Mesendoderm (in vitro differentiated cells): Measurements from ENCODE around the gene CCBE1.

Source experiments
- DNase-seq: peaks from one replicate; pipeline ENCODE4 v3.0.0; 2013
- H2AK5ac ChIP-seq: 2 replicates; pipeline ENCODE4 v1.6.1; 2013; ENCODE audit warnings: low read length, inconsistent platforms
- H2BK120ac ChIP-seq: 2 replicates; pipeline ENCODE4 v1.6.1; 2013; ENCODE audit warnings: low read depth, mild to moderate bottlenecking, low read length, moderate library complexity, mixed read lengths
- H2BK15ac ChIP-seq: replicated peaks from 2 replicates; pipeline ENCODE4 v1.6.1; 2013; ENCODE audit warnings: low read depth, mild to moderate bottlenecking, moderate library complexity
- H2BK5ac ChIP-seq: 2 replicates; pipeline ENCODE4 v1.6.1; 2013; ENCODE audit warnings: low read length, inconsistent platforms
- H3K18ac ChIP-seq: 2 replicates; pipeline ENCODE4 v1.6.1; 2013; ENCODE audit warnings: mild to moderate bottlenecking, low read length, mixed read lengths
- H3K23ac ChIP-seq: one replicate; pipeline ENCODE4 v1.6.1; 2013; ENCODE audit warnings: low read length
- H3K27ac ChIP-seq: 2 replicates; pipeline ENCODE4 v1.5.1; 2013; ENCODE audit warnings: low read depth, mild to moderate bottlenecking, inconsistent platforms, low read length, moderate library complexity
- H3K27me3 ChIP-seq: 2 replicates; pipeline ENCODE4 v1.6.1; 2013; ENCODE audit warnings: low read length, control low read depth, mild to moderate bottlenecking, inconsistent platforms; ENCODE audit not compliant: insufficient read depth, poor library complexity
- H3K36me3 ChIP-seq: 2 replicates; pipeline ENCODE4 v1.6.1; 2013; ENCODE audit warnings: low read length, inconsistent platforms; ENCODE audit not compliant: control insufficient read depth, insufficient read depth
- H3K4ac ChIP-seq: one replicate; pipeline ENCODE4 v1.6.1; 2013; ENCODE audit warnings: low read depth, mild to moderate bottlenecking, low read length, moderate library complexity
- H3K4me1 ChIP-seq: 2 replicates; pipeline ENCODE4 v1.6.1; 2013; ENCODE audit warnings: low read depth, low read length, inconsistent platforms; ENCODE audit not compliant: control insufficient read depth
- H3K4me2 ChIP-seq: 2 replicates; pipeline ENCODE4 v1.6.1; 2013; ENCODE audit warnings: low read length
- H3K4me3 ChIP-seq: 2 replicates; pipeline ENCODE4 v1.5.1; 2013; ENCODE audit warnings: mild to moderate bottlenecking, low read length
- H3K56ac ChIP-seq: one replicate; pipeline ENCODE4 v1.6.1; 2013; ENCODE audit warnings: low read length
- H3K79me1 ChIP-seq: 2 replicates; pipeline ENCODE4 v1.6.1; 2013; ENCODE audit warnings: low read length, inconsistent platforms
- H3K79me2 ChIP-seq: 2 replicates; pipeline ENCODE4 v1.6.1; 2013; ENCODE audit warnings: mild to moderate bottlenecking, low read length; ENCODE audit not compliant: control insufficient read depth, insufficient read depth
- H3K9ac ChIP-seq: 2 replicates; pipeline ENCODE4 v1.6.1; 2013; ENCODE audit warnings: low read length, inconsistent platforms
- H4K5ac ChIP-seq: one replicate; pipeline ENCODE4 v1.6.1; 2013; ENCODE audit warnings: low read length
- H4K8ac ChIP-seq: one replicate; pipeline ENCODE4 v1.6.1; 2013; ENCODE audit warnings: low read depth, mild to moderate bottlenecking, control low read depth, low read length, moderate library complexity
- WGBS: extraction: QIAGEN DNeasy Blood & Tissue Kit; methylation state at CpG from one replicate; pipeline ENCODE4 v1.1.7; 2013; ENCODE audit warnings: low lambda C conversion rate, missing lambda C conversion rate; ENCODE audit not compliant: insufficient coverage; ENCODE audit errors: extremely low coverage; 5-methylcytosine and 5-hydroxymethylcytosine counted together

The CCBE1 gene

DNA sequence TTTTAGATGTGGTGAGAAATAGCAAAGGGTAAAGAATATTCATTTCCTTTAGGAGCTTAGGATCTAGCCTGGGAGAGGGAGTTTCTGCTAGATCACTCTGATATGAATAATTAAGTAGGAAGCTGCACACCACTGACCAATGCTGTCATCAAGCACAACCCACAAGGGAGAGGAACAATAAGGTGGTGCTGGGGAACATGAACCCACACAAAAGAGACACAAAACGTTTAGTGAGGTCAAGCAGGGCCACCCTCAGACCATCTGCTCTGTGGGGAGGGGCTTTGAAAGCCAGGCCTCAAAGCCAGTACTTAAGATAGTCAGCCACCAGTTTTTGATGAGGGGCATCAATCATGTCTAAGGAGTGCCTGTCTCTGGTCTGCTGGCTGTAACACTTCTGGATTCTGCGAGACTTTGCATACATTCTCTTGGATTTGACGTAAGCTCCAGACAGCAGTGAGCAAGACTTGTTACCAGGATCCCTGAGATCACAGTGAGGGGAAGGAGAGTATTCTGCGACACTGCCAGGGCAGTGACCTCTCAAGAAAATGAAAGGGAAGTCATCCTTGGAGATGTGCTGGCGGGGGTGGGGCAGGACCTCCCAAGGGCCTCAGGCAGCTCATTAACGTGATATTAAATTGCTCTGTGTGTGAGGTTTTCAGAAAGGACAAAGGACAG, 127.0 kb downstream of the CCBE1 start:
- Histone ChIP-seq H2BK5ac (no peak overlapping the region), H2AK5ac (no peak overlapping the region), H4K8ac (no peak overlapping the region), H3K36me3 (no peaks in the 10 kb centered on the region), H3K9ac (no peak overlapping the region), H3K4me2 (no peak overlapping the region), H3K27ac (no peak overlapping the region), H3K79me1 (no peaks in the 10 kb centered on the region), H3K27me3 (no peaks in the 10 kb centered on the region), H3K18ac (no peak overlapping the region), H4K5ac (no peak overlapping the region), H3K4me1 (no peaks in the 10 kb centered on the region), H2BK15ac (no peak overlapping the region), H3K56ac (no peak overlapping the region), H3K79me2 (no peaks in the 10 kb centered on the region), H2BK120ac (no peak overlapping the region), H3K4ac (no peak overlapping the region), H3K23ac (no peak overlapping the region), H3K4me3 (no peak overlapping the region)
- WGBS = no CpG with 5 or more reads among the region's 6 CpGs
- no peak for DNase-seq

- no peak overlapping the region for H3K27ac ChIP-seq
- H3K79me2 ChIP-seq = no peaks in the 10 kb centered on the region
- no peaks in the 10 kb centered on the region for H3K36me3 ChIP-seq
- H3K4me2 ChIP-seq = no peak overlapping the region
- DNase-seq = no peak
- no peak overlapping the region for H3K23ac ChIP-seq
- no peak overlapping the region for H2BK15ac ChIP-seq
- H4K5ac ChIP-seq = no peak overlapping the region
- H4K8ac ChIP-seq = no peak overlapping the region
- no peak overlapping the region for H3K9ac ChIP-seq
- no peak overlapping the region for H2BK120ac ChIP-seq
- H3K18ac ChIP-seq = no peak overlapping the region
- no peaks in the 10 kb centered on the region for H3K27me3 ChIP-seq
- H2AK5ac ChIP-seq = no peak overlapping the region
- H2BK5ac ChIP-seq = no peak overlapping the region
- no CpG with 5 or more reads among the region's 1 CpG for WGBS
- H3K79me1 ChIP-seq = no peaks in the 10 kb centered on the region
- no peak overlapping the region for H3K4ac ChIP-seq
- no peaks in the 10 kb centered on the region for H3K4me1 ChIP-seq
- H3K4me3 ChIP-seq = no peak overlapping the region
- H3K56ac ChIP-seq = no peak overlapping the region
Observed at GRCh38 chr18:59569390-59569791, 127.8 kb downstream of the CCBE1 start.

DNA sequence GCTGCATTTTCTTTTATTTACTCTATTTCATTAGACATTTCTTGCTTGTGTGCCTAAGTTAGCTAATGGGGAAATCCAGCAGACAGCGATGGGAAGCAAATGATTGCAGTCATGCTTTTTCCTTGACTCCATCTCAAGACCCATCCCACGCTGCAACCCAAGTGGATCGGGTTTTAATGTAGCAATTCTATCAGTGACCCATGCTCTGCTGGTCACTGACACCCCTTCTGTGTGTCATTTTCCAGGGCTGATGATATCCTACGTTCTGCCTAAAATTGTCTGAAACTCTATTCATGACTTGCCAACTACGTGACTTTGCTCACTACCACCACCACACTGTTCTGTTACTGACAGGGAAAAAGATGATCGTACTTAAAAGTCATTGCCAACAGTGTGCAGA, 129.8 kb downstream of the CCBE1 start:
- DNase-seq = no peak
- Histone ChIP-seq H2AK5ac (no peak overlapping the region), H3K23ac (no peak overlapping the region), H3K56ac (no peak overlapping the region), H2BK15ac (no peak overlapping the region), H3K27me3 (no peaks in the 10 kb centered on the region), H3K4me2 (no peak overlapping the region), H3K18ac (no peak overlapping the region), H3K27ac (no peak overlapping the region), H2BK120ac (no peak overlapping the region), H3K4me1 (no peaks in the 10 kb centered on the region), H3K4me3 (no peak overlapping the region), H3K4ac (no peak overlapping the region), H2BK5ac (no peak overlapping the region), H4K8ac (no peak overlapping the region), H3K79me1 (no peaks in the 10 kb centered on the region), H3K36me3 (no peaks in the 10 kb centered on the region), H3K79me2 (no peaks in the 10 kb centered on the region), H4K5ac (no peak overlapping the region), H3K9ac (no peak overlapping the region)
- no CpG with 5 or more reads among the region's 6 CpGs for whole genome bisulfite sequencing

DNA sequence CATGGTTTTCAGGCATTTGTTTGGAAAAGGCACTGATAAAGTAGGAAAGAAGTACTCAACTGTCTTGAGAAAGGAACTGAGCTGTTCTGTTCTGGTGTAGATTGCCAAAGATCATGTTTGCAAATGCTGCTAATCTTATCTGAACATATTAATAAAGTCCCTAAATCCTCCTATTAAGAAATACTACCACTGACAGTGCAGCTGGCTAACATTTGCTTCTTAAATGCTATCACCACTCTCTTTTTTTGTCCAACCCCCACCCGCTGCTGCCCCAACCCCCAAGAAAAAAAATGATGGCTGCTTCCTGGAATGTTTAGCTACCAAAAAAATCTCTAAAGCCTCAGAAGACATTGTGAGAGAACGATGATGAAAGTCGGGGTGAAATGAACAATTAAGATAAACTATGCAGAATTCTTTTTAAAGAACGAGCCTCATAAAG, 130.7 kb downstream of the CCBE1 start:
- no peaks in the 10 kb centered on the region for H3K27me3 ChIP-seq
- no peak overlapping the region for H3K56ac ChIP-seq
- H4K8ac ChIP-seq = no peak overlapping the region
- H3K4me1 ChIP-seq = no peaks in the 10 kb centered on the region
- no peaks in the 10 kb centered on the region for H3K79me1 ChIP-seq
- no peak overlapping the region for H3K27ac ChIP-seq
- H3K18ac ChIP-seq = no peak overlapping the region
- H3K4me2 ChIP-seq = no peak overlapping the region
- H3K79me2 ChIP-seq = no peaks in the 10 kb centered on the region
- no peak overlapping the region for H2BK120ac ChIP-seq
- no peak overlapping the region for H3K23ac ChIP-seq
- H2BK15ac ChIP-seq = no peak overlapping the region
- no peak overlapping the region for H3K4ac ChIP-seq
- H2AK5ac ChIP-seq = no peak overlapping the region
- no peak for DNase-seq
- WGBS = no CpG with 5 or more reads among the region's 4 CpGs
- no peak overlapping the region for H3K4me3 ChIP-seq
- no peak overlapping the region for H3K9ac ChIP-seq
- H2BK5ac ChIP-seq = no peak overlapping the region
- H4K5ac ChIP-seq = no peak overlapping the region
- H3K36me3 ChIP-seq = no peaks in the 10 kb centered on the region

DNA sequence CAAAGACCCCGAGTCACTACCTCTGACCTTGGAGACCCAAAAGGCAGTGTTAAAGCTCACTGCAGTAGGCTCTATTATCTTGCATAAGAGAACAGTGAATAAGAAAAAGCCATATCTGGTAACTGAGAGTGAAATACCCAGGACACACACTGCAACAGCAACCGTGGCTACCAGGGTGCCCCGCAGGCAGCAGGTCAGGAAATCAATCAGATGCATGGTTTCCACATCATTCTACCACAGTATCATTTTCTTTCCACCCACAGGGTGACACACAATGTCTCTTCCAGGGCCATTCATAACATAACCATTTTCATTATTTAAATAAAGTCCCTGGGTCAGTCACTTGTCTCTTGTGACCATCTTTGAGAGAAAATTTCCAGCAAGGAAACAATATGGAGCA, 131.3 kb downstream of the CCBE1 start:
- H3K4ac ChIP-seq = no peak overlapping the region

DNA sequence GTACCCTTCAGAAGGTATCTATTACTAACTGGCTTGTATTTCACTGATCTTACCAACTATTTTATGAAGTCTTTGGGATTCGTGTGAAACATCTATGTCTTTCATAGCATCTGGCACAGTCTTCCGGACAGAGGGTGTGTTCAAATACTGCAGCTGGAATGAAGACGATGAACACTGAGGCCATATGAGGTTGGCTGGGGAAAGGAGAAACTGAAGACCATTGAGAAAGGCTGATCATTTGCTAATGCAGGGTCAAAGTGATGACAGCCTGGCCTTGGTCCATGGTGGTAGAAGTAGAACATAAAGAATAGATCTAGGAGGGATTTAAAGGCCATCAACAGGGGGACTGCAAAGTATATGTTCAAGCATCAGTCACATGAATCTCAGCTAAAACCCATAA, 132.7 kb downstream of the CCBE1 start:
- no peaks in the 10 kb centered on the region for H3K27me3 ChIP-seq
- no peak overlapping the region for H2BK15ac ChIP-seq
- H3K9ac ChIP-seq = no peak overlapping the region
- H3K79me1 ChIP-seq = no peaks in the 10 kb centered on the region
- no peak overlapping the region for H2AK5ac ChIP-seq
- H3K27ac ChIP-seq = no peak overlapping the region
- no peak overlapping the region for H2BK120ac ChIP-seq
- no peaks in the 10 kb centered on the region for H3K4me1 ChIP-seq
- no peak for DNase-seq
- H2BK5ac ChIP-seq = no peak overlapping the region
- H4K8ac ChIP-seq = no peak overlapping the region
- no peaks in the 10 kb centered on the region for H3K36me3 ChIP-seq
- H3K56ac ChIP-seq = no peak overlapping the region
- no peak overlapping the region for H3K18ac ChIP-seq
- H4K5ac ChIP-seq = no peak overlapping the region
- no peak overlapping the region for H3K4ac ChIP-seq
- H3K23ac ChIP-seq = no peak overlapping the region
- no peaks in the 10 kb centered on the region for H3K79me2 ChIP-seq
- no peak overlapping the region for H3K4me3 ChIP-seq
- no CpG with 5 or more reads among the region's 3 CpGs for WGBS
- H3K4me2 ChIP-seq = no peak overlapping the region

More for the DNA sequence above, 131.3 kb downstream of the CCBE1 start:
- Histone ChIP-seq H3K36me3 (no peaks in the 10 kb centered on the region), H3K79me2 (no peaks in the 10 kb centered on the region), H3K9ac (no peak overlapping the region), H3K18ac (no peak overlapping the region), H2AK5ac (no peak overlapping the region), H2BK120ac (no peak overlapping the region), H3K4me3 (no peak overlapping the region), H3K56ac (no peak overlapping the region), H3K4me1 (no peaks in the 10 kb centered on the region), H2BK5ac (no peak overlapping the region), H3K27ac (no peak overlapping the region), H4K5ac (no peak overlapping the region), H3K23ac (no peak overlapping the region), H4K8ac (no peak overlapping the region), H2BK15ac (no peak overlapping the region), H3K27me3 (no peaks in the 10 kb centered on the region), H3K4me2 (no peak overlapping the region), H3K79me1 (no peaks in the 10 kb centered on the region)
- DNase-seq = no peak
- WGBS = no CpG with 5 or more reads among the region's 3 CpGs
